HCT116 (cell line): ENCODE measurements around the gene IQCN. TPM values are rescaled to one million over a fixed set of nuclear protein-coding genes. Genes with fewer than 3 reads are reported as not detected.

Source experiments
- ATAC-seq: fragments of 200-7000 bp; cut with Tn5 transposase; 2 replicates; pipeline ENCODE4 v1.9.1; 2020; ENCODE audit warnings: mild to moderate bottlenecking, moderate library complexity
- BruUV-seq: library from RNA; stranded (reverse); fragments of 400-500 nt; replicated peaks from 2 replicates; lab custom pipeline; 2021; lab: Mats Ljungman, UMichigan
- CTCF ChIA-PET: fragments of 300-600 bp; sonication (Branson Sonifier 250); formaldehyde crosslinking; loops from one replicate; lab custom pipeline; 2021; ENCODE audit warnings: antibody characterized with exemption; lab: Charles Lee
- POLR2A ChIA-PET: fragments of 300-600, 350-600 bp; sonication (Branson Sonifier 250); formaldehyde crosslinking; loops from one replicate; lab custom pipeline; 2021; ENCODE audit warnings: antibody characterized with exemption; lab: Charles Lee
- RAD21 ChIA-PET, 2 experiments: fragments of 300-600 bp; sonication (Branson Sonifier 250); formaldehyde crosslinking; loops; one replicate each; lab custom pipeline; 2023; ENCODE audit warnings: low total read pairs in 2 of 2; ENCODE audit not compliant: uncharacterized antibody in 2 of 2, unreplicated experiment in 2 of 2, low non-redundant PET in 1 of 2; lab: Charles Lee
- DNase-seq: peaks from one replicate; pipeline ENCODE4 v3.0.0-alpha.2; 2010; ENCODE audit warnings: low read depth, low spot score
- H2AFZ ChIP-seq: fragments of 200-600 bp; shearing (Covaris generic), sonication (generic); 2 replicates; pipeline ENCODE4 v1.6.1; 2017; ENCODE audit warnings: low read depth, mixed run types, mixed read lengths, antibody characterized with exemption, low read length; ENCODE audit not compliant: poor library complexity, severe bottlenecking
- H3K27ac ChIP-seq: 2 replicates; pipeline ENCODE4 v1.5.1; 2012; ENCODE audit warnings: low read depth, low read length
- H3K27me3 ChIP-seq: fragments of 200-600 bp; sonication (generic); 2 replicates; pipeline ENCODE4 v1.6.1; 2016; ENCODE audit warnings: mixed run types, low read length, mixed read lengths; ENCODE audit not compliant: insufficient read depth
- H3K36me3 ChIP-seq, 2 experiments: fragments of 200-500 bp in 1 of 2; fragments of 200-600 bp in 1 of 2; sonication (Bioruptor generic) in 1 of 2; sonication (generic) in 1 of 2; 2 replicates each; pipeline versions ENCODE4 v1.5.1 to v1.6.1; 2014 to 2016; ENCODE audit warnings: low read length in 2 of 2, inconsistent platforms in 1 of 2, mixed read lengths in 1 of 2, mixed run types in 1 of 2; ENCODE audit not compliant: insufficient read depth in 2 of 2, control insufficient read depth in 1 of 2
- H3K4me1 ChIP-seq, 2 experiments: fragments of 200-600 bp in 1 of 2; sonication (generic) in 1 of 2; 2 replicates each; pipeline versions ENCODE4 v1.5.1 to v1.6.1; 2012 to 2017; ENCODE audit warnings: low read length in 2 of 2, inconsistent platforms in 1 of 2, mild to moderate bottlenecking in 1 of 2, mixed read lengths in 1 of 2, mixed run types in 1 of 2, moderate library complexity in 1 of 2; ENCODE audit not compliant: insufficient read depth in 2 of 2, control insufficient read depth in 1 of 2
- H3K4me2 ChIP-seq: fragments of 200-600 bp; sonication (generic); 2 replicates; pipeline ENCODE4 v1.6.1; 2017; ENCODE audit warnings: mixed run types, low read length, mixed read lengths
- H3K4me3 ChIP-seq, 2 experiments: fragments of 200-600 bp in 1 of 2; sonication (generic) in 1 of 2; replicated peaks in 1 of 2; 2 replicates each; pipeline ENCODE4 v1.5.1; 2011 to 2016; ENCODE audit warnings: low read length in 2 of 2, control low read depth in 1 of 2, low read depth in 1 of 2, mild to moderate bottlenecking in 1 of 2, mixed read lengths in 1 of 2, mixed run types in 1 of 2
- H3K79me2 ChIP-seq: fragments of 200-600 bp; sonication (generic); 2 replicates; pipeline ENCODE4 v1.6.1; 2017; ENCODE audit warnings: mild to moderate bottlenecking, mixed run types, low read length, moderate library complexity, mixed read lengths; ENCODE audit not compliant: insufficient read depth
- H3K9ac ChIP-seq: fragments of 200-600 bp; sonication (generic); 2 replicates; pipeline ENCODE4 v1.6.1; 2016; ENCODE audit warnings: low read length, mixed read lengths
- H3K9me2 ChIP-seq: fragments of 200-600 bp; sonication (generic), shearing (Covaris generic); 2 replicates; pipeline ENCODE4 v1.6.1; 2017; ENCODE audit warnings: mixed run types, mild to moderate bottlenecking, moderate library complexity; ENCODE audit not compliant: insufficient read depth
- H3K9me3 ChIP-seq, 2 experiments: fragments of 200-500 bp in 1 of 2; fragments of 200-600 bp in 1 of 2; sonication (Bioruptor generic) in 1 of 2; sonication (generic) in 1 of 2; 2 replicates each; pipeline ENCODE4 v1.6.1; 2014 to 2017; ENCODE audit warnings: low read length in 2 of 2, mixed read lengths in 2 of 2, inconsistent platforms in 1 of 2, low read depth in 1 of 2, mild to moderate bottlenecking in 1 of 2, mixed run types in 1 of 2, moderate library complexity in 1 of 2; ENCODE audit not compliant: control insufficient read depth in 1 of 2, insufficient read depth in 1 of 2
- H4K20me1 ChIP-seq: fragments of 200-600 bp; sonication (generic), shearing (Covaris generic); 2 replicates; pipeline ENCODE4 v1.6.1; 2017; ENCODE audit warnings: mixed run types, mild to moderate bottlenecking, moderate library complexity; ENCODE audit not compliant: insufficient read depth
- CBX3 ChIP-seq: IDR thresholded peaks from 2 replicates; pipeline ENCODE4 v1.6.1; 2012; ENCODE audit warnings: low read depth
- EGR1 ChIP-seq: IDR thresholded peaks from 2 replicates; pipeline ENCODE4 v1.6.1; 2012; ENCODE audit warnings: low read depth
- ELF1 ChIP-seq: IDR thresholded peaks from 2 replicates; pipeline ENCODE4 v1.6.1; 2012; ENCODE audit warnings: low read depth, borderline replicate concordance
- EZH2phosphoT487 ChIP-seq: fragments of 200-600 bp; IDR thresholded peaks from 2 replicates; pipeline ENCODE4 v1.6.1; 2018; ENCODE audit warnings: antibody characterized with exemption, borderline replicate concordance
- FOSL1 ChIP-seq: IDR thresholded peaks from 2 replicates; pipeline ENCODE4 v1.6.1; 2012; ENCODE audit warnings: low read depth
- JUND ChIP-seq: IDR thresholded peaks from 2 replicates; pipeline ENCODE4 v1.6.1; 2012
- MAX ChIP-seq: IDR thresholded peaks from 2 replicates; pipeline ENCODE4 v1.6.1; 2012
- POLR2AphosphoS5 ChIP-seq: IDR thresholded peaks from 2 replicates; pipeline ENCODE4 v1.6.1; 2011; ENCODE audit warnings: mild to moderate bottlenecking, low read depth, low read length, moderate library complexity
- SIN3A ChIP-seq: IDR thresholded peaks from 2 replicates; pipeline ENCODE4 v1.6.1; 2012; ENCODE audit warnings: low read depth
- SP1 ChIP-seq: IDR thresholded peaks from 2 replicates; pipeline ENCODE4 v1.6.1; 2012; ENCODE audit warnings: low read depth
- YY1 ChIP-seq: IDR thresholded peaks from 2 replicates; pipeline ENCODE4 v1.6.1; 2011; ENCODE audit warnings: low read length, low read depth, moderate library complexity, mild to moderate bottlenecking; ENCODE audit not compliant: insufficient replicate concordance; ENCODE audit errors: extremely low read depth
- ZFX ChIP-seq: fragments of 450-650 bp; IDR thresholded peaks from 2 replicates; pipeline ENCODE4 v1.6.1; 2017
- ZNF274 ChIP-seq: fragments of 200-500 bp; sonication (Bioruptor generic); IDR thresholded peaks from 2 replicates; pipeline ENCODE4 v1.6.1; 2014; ENCODE audit warnings: mild to moderate bottlenecking, low read depth, low read length, inconsistent platforms
- intact Hi-C: fragments of 100-400 bp; cut with micrococcal nuclease; formaldehyde crosslinking; loops from 2 replicates; pipeline ENCODE4 v1.10.0; 2022
- total RNA-seq: library from RNA; stranded (reverse); gene quantifications from one replicate; pipeline ENCODE4 v1.2.1, GENCODE V29; 2021; ENCODE audit not compliant: unreplicated experiment

The IQCN gene
- total RNA-seq, 1 experiment from 2014 or later, result 4.8 TPM

GRCh38 chr19:18306209-18306887, 32.1 kb upstream of the IQCN start:
- ChIA-PET RAD21 (no interaction called here), CTCF (interaction anchor here (2.1 kb wide), 1 partner anchor 22 kb away, joined by 12 read pairs; no protein-coding TSS in a partner anchor), POLR2A (interaction anchor here (0.7 kb wide), 1 partner anchor 25 kb away, joined by 3 read pairs; the partner anchor contains the start of gene JUND)
- Histone ChIP-seq H2AFZ (no peak overlapping the region), H3K27ac (peak overlapping the region; percentile 97), H3K4me1 (peaks cover 38 to 49% of the 10 kb centered on the region in 2 experiments), H3K9ac (no peak overlapping the region), H3K4me2 (no peak overlapping the region), H3K27me3 (no peaks in the 10 kb centered on the region), H4K20me1 (no peaks in the 10 kb centered on the region), H3K79me2 (no peaks in the 10 kb centered on the region; the same call in 1 of the 2 replicates), H3K4me3 (no peak overlapping the region), H3K36me3 (peaks cover 10 to 40% of the 10 kb centered on the region in 2 experiments; a peak in 2 of 4 replicates), H3K9me2 (no peaks in the 10 kb centered on the region), H3K9me3 (no peaks in the 10 kb centered on the region)
- TF ChIP-seq SIN3A (no peak), ZFX (no peak), SP1 (no peak), CBX3 (no peak), YY1 (no peak), JUND (no peak), EGR1 (no peak), POLR2AphosphoS5 (no peak), FOSL1 (no peak), ELF1 (no peak), ZNF274 (no peak), EZH2phosphoT487 (no peak), MAX (no peak)
- intact Hi-C loops, result no loop called here
- no peak for DNase-seq
- no TSS peak for BruUV-seq
- ATAC-seq, result no peak
